Activated naive CD8-positive, alpha-beta T cell treated with anti-CD3 and anti-CD28 coated beads for 36 hours (primary cell): ENCODE measurements around the gene ISCA2. TPM values are rescaled to one million over a fixed set of nuclear protein-coding genes. Genes with fewer than 3 reads are reported as not detected.

Experiments
- DNase-seq: peaks from one replicate; pipeline ENCODE4 v3.0.0; 2021
- H3K27ac Mint-ChIP-seq: one replicate; pipeline ENCODE4 v1.8.0; 2022; ENCODE audit warnings: mild to moderate bottlenecking, moderate library complexity, mixed read lengths
- H3K27me3 Mint-ChIP-seq: one replicate; pipeline ENCODE4 v1.8.0; 2022; ENCODE audit warnings: mild to moderate bottlenecking, mixed read lengths
- H3K36me3 Mint-ChIP-seq: one replicate; pipeline ENCODE4 v1.8.0; 2021; ENCODE audit warnings: mild to moderate bottlenecking, mixed read lengths
- H3K4me1 Mint-ChIP-seq: one replicate; pipeline ENCODE4 v1.8.0; 2021; ENCODE audit warnings: mixed read lengths
- H3K4me3 Mint-ChIP-seq: one replicate; pipeline ENCODE4 v1.8.0; 2022; ENCODE audit warnings: mild to moderate bottlenecking, moderate library complexity, mixed read lengths
- H3K9me3 Mint-ChIP-seq: one replicate; pipeline ENCODE4 v1.8.0; 2022; ENCODE audit warnings: mixed read lengths
- total RNA-seq, 2 experiments: library from RNA; stranded (reverse); gene quantifications; one replicate each; pipeline ENCODE4 v1.2.3, GENCODE V29; 2021

Gene ISCA2
- total RNA-seq, 2 experiments from 2014 or later: 29.7 to 31.0 TPM

DNA sequence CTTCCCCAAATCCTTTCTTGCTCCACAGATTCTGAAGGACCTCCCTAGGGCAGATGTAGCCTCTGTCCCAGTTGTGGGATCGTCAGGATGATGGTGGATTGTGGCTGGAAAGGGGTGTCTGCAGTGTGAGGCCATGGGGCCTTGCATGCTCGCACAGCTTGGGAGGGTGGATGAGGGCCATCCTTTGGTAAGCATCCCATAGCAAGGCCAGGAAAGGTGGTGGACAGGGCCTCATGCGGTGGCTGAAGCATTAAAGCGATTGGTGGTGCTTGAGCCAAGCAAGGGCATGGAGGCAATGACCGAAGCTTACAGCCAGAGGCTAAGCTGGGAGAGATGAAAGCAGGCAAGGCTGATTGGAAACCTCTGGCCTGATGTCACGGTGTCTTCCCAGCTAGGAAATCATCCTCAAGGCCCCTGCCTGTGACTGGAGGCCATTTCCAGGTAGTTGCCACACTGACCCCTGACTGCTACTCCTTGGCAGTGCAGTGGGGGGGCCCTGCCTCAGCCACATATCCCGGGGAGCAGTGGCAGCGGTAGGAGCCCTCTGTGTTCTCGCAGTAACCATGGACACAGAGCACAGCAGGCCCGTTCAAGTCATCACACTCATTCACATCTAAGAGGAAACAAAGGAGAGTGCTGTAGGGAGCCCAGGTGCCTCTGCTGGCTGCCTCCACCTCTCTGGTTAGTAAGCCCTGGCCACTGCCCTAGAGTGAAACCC is 7.0 kb downstream of the ISCA2 start:
- H3K36me3 Mint-ChIP-seq: no peaks in the 10 kb centered on the region
- H3K4me3 Mint-ChIP-seq: no peak overlapping the region
- no peak overlapping the region for H3K27ac Mint-ChIP-seq
- no peak for DNase-seq
- H3K4me1 Mint-ChIP-seq: peaks cover 4% of the 10 kb centered on the region
- no peaks in the 10 kb centered on the region for H3K27me3 Mint-ChIP-seq
- H3K9me3 Mint-ChIP-seq: no peaks in the 10 kb centered on the region

- Mint-ChIP-seq H3K27me3 (no peaks in the 10 kb centered on the region), H3K9me3 (no peaks in the 10 kb centered on the region), H3K36me3 (no peaks in the 10 kb centered on the region), H3K4me3 (no peak overlapping the region), H3K4me1 (peaks cover 2% of the 10 kb centered on the region), H3K27ac (no peak overlapping the region)
- DNase-seq: no peak
These were observed 7.6 kb downstream of the ISCA2 start for GRCh38 chr14:74501135-74501614.

DNA sequence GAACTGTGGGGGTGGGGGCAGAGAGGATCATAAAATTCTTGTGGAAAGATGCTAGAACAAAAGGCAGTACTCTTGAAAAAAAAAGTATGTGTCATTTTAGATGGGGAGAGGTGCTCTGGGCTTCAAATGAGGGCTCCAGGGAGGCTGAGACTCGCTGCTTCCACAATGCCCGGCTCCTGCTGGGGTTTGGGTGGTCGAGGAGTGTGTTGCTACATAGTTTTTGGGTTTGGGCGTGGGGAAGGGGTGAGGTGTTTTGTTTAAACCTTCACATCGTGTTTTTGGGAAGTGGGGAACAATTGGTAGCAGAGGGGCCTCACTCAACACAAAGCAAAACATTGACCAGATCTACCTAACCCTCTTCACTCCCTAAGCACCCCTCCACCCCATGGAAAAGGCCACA is 8.1 kb downstream of the ISCA2 start:
- no peak overlapping the region for H3K27ac Mint-ChIP-seq
- H3K4me3 Mint-ChIP-seq: no peak overlapping the region
- no peaks in the 10 kb centered on the region for H3K27me3 Mint-ChIP-seq
- no peak for DNase-seq
- no peaks in the 10 kb centered on the region for H3K9me3 Mint-ChIP-seq
- peaks cover 2% of the 10 kb centered on the region for H3K4me1 Mint-ChIP-seq
- H3K36me3 Mint-ChIP-seq: no peaks in the 10 kb centered on the region

DNA sequence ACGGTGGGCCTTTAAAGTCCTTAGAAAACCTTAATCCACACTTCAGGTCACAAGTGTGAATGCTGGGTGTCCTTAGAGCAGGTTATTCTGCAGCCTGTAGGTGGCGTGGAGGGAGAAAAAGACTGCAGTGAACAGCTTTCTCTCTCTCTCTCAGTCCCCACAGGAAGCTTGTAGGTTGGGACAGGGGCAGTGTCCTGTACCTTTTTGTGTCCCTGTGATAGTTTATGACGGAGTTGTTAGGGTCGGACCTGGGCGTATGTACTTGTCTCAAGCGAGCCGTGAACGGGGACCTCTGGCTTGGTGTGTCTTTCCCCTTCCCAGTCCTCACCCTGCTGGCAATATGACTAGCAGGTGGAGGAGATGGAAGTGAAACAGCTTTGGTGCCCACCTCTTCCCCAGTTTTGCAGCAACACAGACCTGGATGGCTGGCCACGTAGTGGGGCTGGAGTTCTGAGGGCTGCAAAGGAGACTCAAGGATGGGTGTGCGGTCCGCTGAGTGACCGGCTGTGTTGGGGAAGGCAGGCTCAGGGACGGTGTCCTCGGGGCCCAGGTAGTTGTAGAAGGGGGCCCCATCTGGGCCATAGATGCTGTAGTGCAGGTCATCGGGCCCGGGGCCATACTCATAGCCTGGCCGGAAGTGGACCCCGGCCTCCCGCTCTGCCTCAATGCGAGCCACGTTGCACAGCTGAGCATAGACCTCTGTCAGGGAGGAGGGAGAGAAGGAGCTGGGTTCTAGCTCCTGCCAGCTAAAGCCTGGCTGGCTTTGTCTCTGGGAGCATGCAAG is 8.9 kb downstream of the ISCA2 start:
- DNase-seq: no peak
- peaks cover under 1% of the 10 kb centered on the region for H3K4me1 Mint-ChIP-seq
- peaks cover 3% of the 10 kb centered on the region for H3K27me3 Mint-ChIP-seq
- H3K36me3 Mint-ChIP-seq: no peaks in the 10 kb centered on the region
- H3K27ac Mint-ChIP-seq: no peak overlapping the region
- no peaks in the 10 kb centered on the region for H3K9me3 Mint-ChIP-seq
- H3K4me3 Mint-ChIP-seq: no peak overlapping the region

- Mint-ChIP-seq H3K27me3 (peaks cover 3% of the 10 kb centered on the region), H3K4me1 (no peaks in the 10 kb centered on the region), H3K36me3 (no peaks in the 10 kb centered on the region), H3K27ac (no peak overlapping the region), H3K9me3 (no peaks in the 10 kb centered on the region), H3K4me3 (no peak overlapping the region)
- no peak for DNase-seq
These were observed 9.8 kb downstream of the ISCA2 start for GRCh38 chr14:74503291-74503937.

GRCh38 chr14:74503938-74504335 is 10.4 kb downstream of the ISCA2 start:
- Mint-ChIP-seq H3K4me1 (no peaks in the 10 kb centered on the region), H3K36me3 (no peaks in the 10 kb centered on the region), H3K27ac (no peak overlapping the region), H3K9me3 (no peaks in the 10 kb centered on the region), H3K27me3 (peaks cover 3% of the 10 kb centered on the region), H3K4me3 (no peak overlapping the region)
- no peak for DNase-seq

DNA sequence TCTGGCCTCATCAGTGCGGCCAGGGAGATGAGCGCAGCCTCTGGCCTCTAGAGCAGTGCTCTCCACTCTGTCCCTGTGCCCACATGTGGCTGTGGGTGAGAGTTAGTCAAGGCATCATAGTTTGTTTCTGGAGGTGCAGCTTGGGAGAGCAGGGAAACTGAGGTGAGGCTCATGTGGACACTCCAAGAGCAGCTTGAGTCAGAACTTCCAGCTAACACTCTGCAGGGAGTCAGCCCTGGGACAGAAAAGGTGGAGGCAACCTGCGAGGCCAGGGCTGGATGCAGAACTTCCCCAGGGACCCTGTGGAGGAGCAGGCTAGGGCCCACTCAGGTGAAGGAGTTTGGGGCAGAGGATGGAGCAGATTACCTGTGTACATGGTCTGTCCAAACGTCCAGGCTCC is 10.8 kb downstream of the ISCA2 start:
- no peak overlapping the region for H3K4me3 Mint-ChIP-seq
- no peaks in the 10 kb centered on the region for H3K9me3 Mint-ChIP-seq
- H3K4me1 Mint-ChIP-seq: no peaks in the 10 kb centered on the region
- no peak overlapping the region for H3K27ac Mint-ChIP-seq
- no peaks in the 10 kb centered on the region for H3K36me3 Mint-ChIP-seq
- H3K27me3 Mint-ChIP-seq: peaks cover 3% of the 10 kb centered on the region
- DNase-seq: no peak

DNA sequence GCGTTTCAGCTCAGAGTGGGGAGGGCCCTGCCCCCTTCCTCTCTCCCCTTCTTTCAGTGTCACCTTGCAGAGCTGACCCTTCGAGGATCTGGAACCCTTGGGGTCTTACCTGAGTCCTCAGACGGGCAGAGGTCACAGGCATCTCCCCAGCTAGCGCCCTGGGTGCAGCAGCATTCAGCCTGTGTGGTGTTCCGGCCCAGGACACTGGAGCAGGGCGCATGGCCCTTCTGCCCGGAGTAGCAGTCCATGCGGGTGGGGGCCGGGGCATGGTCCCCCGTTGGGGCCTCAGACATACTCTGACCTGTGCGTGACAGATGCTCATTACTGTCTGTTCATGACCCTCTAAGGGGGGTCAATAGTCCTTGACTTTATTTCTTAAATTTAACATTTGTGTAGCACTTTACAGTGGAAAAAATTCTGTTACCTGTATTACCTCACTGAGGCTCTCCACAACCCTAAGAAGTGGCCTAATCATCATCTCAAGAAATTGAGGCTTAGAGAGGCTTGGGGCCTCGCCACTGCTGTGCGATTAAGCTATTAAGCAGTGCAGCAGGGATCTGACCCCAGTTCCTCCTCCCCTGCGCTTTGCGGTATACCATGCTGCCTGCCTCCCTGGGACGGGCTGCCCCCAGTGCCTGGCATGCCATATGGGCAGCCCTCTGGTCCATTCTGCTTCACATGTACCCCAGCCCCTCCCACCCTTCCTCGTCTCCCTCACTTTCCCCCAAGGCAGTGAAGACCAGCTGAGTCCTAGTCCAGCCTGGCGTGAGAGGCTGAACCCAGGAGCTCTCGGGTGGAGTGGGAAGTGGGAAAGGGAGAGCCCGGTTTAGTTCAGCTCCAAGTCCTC is 11.5 kb downstream of the ISCA2 start:
- Mint-ChIP-seq H3K9me3 (no peaks in the 10 kb centered on the region), H3K4me1 (no peaks in the 10 kb centered on the region), H3K27ac (no peak overlapping the region), H3K27me3 (peaks cover 3% of the 10 kb centered on the region), H3K36me3 (no peaks in the 10 kb centered on the region), H3K4me3 (no peak overlapping the region)
- no peak for DNase-seq

GRCh38 chr14:74505831-74506230 is 12.3 kb downstream of the ISCA2 start:
- Mint-ChIP-seq H3K27me3 (peaks cover 3% of the 10 kb centered on the region), H3K4me3 (no peak overlapping the region), H3K9me3 (no peaks in the 10 kb centered on the region), H3K27ac (no peak overlapping the region), H3K4me1 (no peaks in the 10 kb centered on the region), H3K36me3 (no peaks in the 10 kb centered on the region)
- DNase-seq: no peak

- DNase-seq: no peak
- H3K4me1 Mint-ChIP-seq: no peaks in the 10 kb centered on the region
- H3K4me3 Mint-ChIP-seq: no peak overlapping the region
- no peaks in the 10 kb centered on the region for H3K36me3 Mint-ChIP-seq
- H3K27me3 Mint-ChIP-seq: peaks cover 3% of the 10 kb centered on the region
- H3K27ac Mint-ChIP-seq: no peak overlapping the region
- H3K9me3 Mint-ChIP-seq: no peaks in the 10 kb centered on the region
These were observed 12.9 kb downstream of the ISCA2 start for GRCh38 chr14:74506411-74506851.

GRCh38 chr14:74507085-74507484 is 13.5 kb downstream of the ISCA2 start:
- DNase-seq: no peak
- Mint-ChIP-seq H3K27ac (no peak overlapping the region), H3K36me3 (no peaks in the 10 kb centered on the region), H3K4me1 (no peaks in the 10 kb centered on the region), H3K9me3 (no peaks in the 10 kb centered on the region), H3K4me3 (no peak overlapping the region), H3K27me3 (peaks cover 3% of the 10 kb centered on the region)

GRCh38 chr14:74507840-74508239 is 14.3 kb downstream of the ISCA2 start:
- no peaks in the 10 kb centered on the region for H3K36me3 Mint-ChIP-seq
- H3K27ac Mint-ChIP-seq: no peak overlapping the region
- no peak for DNase-seq
- H3K4me3 Mint-ChIP-seq: no peak overlapping the region
- H3K27me3 Mint-ChIP-seq: peaks cover 8% of the 10 kb centered on the region
- H3K9me3 Mint-ChIP-seq: no peaks in the 10 kb centered on the region
- H3K4me1 Mint-ChIP-seq: no peaks in the 10 kb centered on the region

DNA sequence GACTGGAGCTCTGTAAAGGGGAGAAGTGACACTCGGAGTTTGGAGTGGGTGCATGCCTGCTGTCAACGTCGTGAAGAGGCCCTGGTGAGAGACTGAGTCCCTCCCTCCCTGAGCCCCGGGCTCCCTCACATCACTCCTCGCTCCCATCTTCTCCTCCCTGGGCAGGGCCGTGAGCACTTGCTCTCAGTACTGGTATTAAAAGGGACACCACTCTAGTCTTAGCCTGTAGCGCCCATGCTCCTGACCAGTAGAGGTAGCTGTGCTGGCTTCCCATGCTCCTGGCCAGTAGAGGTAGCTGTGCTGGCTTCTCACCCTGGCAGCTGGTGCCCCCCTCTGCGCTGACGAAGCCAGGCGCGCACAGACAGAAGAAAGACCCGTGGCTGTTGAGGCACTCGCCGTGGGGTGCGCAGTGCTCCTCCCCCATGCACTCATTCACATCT is 14.7 kb downstream of the ISCA2 start:
- H3K27ac Mint-ChIP-seq: no peak overlapping the region
- DNase-seq: no peak
- no peaks in the 10 kb centered on the region for H3K36me3 Mint-ChIP-seq
- no peaks in the 10 kb centered on the region for H3K4me1 Mint-ChIP-seq
- no peak overlapping the region for H3K4me3 Mint-ChIP-seq
- peaks cover 13% of the 10 kb centered on the region for H3K27me3 Mint-ChIP-seq
- H3K9me3 Mint-ChIP-seq: no peaks in the 10 kb centered on the region

GRCh38 chr14:74508844-74509428 is 15.4 kb downstream of the ISCA2 start:
- Mint-ChIP-seq H3K9me3 (no peaks in the 10 kb centered on the region), H3K36me3 (no peaks in the 10 kb centered on the region), H3K4me3 (no peak overlapping the region), H3K27ac (no peak overlapping the region), H3K27me3 (peaks cover 19% of the 10 kb centered on the region), H3K4me1 (peaks cover 2% of the 10 kb centered on the region)
- no peak for DNase-seq
